HG02623 (cell line): ENCODE data around the gene TSPAN31.

Source experiments
- ATAC-seq: cut with Tn5 transposase; IDR thresholded peaks from one replicate; pipeline ENCODE4 v1.9.1; 2021; ENCODE audit warnings: moderate library complexity; ENCODE audit not compliant: unreplicated experiment

The TSPAN31 gene

DNA sequence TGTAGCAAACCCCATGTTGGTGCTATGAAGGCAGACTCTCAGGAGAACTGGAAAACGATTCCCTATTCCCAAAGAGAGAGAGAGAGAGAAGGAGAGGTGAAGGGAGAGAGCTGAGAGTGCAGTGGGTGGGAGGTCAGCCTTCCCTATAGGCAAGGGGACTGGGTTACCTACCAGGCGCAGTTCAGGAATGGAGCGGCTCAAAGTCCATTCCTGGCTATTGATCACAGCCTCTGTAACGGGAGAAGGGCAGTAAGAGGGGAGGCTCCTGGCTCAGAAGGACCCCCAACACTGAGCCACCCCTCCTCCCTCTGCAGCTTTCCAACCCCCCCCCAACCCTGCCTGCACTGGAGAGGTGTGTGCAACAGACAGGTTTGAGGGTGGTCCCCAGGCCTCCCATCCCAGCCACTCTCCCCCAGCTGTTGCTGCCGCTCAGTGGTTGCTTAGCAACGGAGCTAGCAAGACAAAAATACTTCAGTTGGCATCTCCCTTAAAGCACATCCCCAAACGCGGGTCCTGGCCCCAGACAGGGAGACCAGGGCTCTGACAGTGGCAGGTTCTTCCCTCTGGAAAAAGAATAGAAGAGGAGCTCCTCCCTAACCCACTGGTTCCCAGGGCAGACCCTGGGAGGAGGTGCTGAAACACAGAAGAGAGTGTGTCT is 9.5 kb upstream of the TSPAN31 start:
- ATAC-seq = no peak

DNA sequence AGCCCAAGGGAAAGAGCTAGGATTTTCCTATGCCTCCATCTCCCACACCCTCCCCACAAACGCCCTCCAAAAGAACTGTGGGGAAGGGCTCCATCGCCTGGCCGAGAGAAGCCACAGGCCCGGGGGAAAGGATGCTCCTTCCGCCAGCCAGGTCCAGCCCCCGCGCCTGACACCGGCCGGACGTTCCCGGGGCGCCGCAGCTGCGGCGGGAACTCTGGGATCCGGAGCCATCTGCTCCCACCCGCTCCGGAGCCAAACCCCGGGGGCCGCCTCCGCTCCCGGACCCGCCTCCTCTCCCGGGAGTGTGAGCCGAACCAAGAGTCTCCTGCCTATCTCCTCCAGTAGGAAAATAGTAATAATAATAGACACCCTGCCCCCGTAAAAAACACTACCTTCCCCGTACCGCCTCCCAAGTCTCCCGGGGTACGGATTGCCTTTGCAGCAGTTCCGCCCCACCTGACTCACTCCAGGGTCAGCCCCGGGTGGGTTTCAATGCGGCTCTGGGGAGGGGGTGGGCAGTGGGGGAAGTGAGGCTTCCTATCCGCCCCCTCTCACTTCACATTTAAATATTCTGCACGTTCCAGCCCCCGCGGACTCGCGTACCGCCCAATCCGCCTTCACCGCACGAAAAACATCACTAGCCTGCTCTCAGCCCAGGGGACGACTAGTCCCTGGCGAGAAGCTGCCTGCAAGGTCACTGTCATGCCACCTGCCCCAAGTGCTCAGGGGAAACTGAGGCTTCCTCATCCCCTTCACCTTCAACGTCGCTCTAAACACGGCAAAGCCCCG is 8.7 kb upstream of the TSPAN31 start:
- no peak for ATAC-seq

DNA sequence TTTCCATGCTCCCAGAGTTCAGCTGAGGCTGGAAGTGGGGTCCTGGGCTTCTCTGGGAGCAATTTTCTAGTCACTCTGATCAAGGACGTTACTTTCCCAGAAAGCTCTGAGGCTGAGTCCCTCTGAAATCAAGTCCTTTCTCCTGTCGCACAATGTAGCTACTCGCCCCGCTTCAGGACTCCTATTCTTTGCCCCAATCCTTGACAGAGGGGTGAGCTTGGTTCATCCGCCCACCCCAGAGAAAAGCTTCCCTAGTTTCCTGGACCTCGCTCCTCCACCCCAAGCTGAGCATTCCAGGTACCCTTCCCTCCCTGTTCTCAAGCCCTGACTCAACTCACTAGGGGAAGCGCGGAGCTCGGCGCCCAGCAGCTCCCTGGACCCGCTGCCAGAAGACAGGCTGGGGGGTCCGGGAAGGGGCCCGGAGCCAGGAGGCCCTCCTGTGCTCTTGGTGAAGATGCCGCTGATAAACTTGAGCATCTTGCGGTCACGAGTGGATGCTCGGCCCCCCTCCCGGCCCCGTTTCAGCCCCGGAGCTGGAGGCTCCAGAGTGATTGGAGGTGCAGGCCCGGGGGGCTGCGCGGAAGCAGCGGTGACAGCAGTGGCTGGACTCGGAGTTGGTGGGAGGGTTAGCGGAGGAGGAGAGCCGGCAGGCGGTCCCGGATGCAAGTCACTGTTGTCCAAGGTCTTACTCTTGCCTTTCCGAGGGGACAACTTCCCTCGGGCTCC is 7.9 kb upstream of the TSPAN31 start:
- no peak for ATAC-seq

DNA sequence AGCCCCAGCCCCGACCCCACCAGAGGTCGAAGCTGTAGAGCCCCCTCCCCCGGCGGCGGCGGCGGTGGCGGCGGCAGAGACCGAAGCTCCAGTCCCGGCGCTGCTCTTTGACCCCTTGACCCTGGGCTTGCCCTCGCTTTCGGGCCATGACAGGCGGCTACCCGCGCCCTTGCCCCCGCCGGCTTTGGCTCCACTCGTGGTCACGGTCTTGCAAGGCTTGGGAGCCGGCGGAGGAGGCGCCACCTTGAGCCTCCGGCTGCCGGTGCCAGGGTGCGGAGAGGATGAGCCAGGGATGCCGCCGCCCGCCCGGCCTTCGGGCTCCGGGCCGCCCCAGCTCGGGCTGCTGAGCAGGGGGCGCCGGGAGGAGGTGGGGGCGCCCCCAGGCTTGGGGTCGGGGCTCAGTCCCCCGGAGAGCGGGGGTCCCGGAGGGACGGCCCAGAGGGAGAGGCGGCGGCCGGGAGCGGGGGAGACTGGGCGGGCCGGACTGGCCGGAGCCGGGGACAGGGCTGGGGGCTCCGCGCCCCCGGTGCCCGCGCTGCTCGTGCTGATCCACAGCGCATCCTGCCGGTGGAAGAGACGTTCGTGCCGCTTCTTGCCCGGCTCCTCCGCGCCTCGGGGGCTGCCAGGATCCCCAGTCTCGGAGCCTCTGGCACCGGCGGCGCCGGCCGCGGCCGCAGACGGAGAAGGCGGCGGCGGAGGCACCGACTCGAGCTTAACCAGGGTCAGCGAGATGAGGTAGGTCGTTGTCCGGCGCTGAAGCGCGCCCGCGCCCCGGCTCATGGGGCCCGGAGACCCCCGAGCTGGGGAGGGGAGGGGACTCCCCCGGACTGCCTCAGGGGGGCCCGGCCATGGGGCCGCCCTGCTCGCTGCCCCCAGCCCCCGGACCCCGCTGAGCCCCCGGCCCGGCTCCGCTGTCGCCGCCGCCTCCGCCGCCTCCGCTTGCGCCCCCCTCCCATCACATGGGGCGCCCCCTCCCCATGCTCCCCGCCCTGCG is 7.1 kb upstream of the TSPAN31 start:
- no peak for ATAC-seq

DNA sequence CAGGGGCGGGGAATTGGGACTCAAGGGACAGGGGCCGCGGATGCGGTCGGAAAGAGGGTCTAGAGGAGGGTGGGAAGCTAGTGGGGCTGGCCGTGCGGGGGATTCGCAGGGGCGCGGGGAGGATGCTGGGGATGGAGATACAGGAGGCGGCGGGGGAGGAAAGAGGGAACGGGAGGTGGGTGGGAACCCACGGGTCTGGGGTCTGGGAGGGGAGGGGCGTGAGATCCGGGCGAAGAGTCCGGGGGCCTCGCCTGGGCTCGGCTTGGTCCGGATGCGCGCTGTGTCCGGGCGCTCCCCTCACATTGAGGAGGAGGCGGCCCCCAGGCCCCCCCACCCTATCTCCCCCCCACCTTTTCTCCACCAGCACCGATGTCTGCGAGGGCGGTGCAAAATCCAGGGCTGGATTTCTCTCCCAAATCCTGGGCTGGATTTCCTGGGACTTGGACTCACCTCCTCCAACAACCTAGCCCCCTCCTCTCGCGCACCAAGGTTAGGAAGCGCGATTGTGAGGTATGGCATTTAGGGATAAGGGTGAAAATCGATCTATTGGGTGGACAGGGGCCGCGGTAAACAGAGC is 6.1 kb upstream of the TSPAN31 start, which contains the start of gene AGAP2:
Gene AGAP2, minus strand, starts transcription at position 82 of the 577 bp plus-strand sequence. CDS start 496 bp downstream, outside the sequence.
- ATAC-seq = no peak

DNA sequence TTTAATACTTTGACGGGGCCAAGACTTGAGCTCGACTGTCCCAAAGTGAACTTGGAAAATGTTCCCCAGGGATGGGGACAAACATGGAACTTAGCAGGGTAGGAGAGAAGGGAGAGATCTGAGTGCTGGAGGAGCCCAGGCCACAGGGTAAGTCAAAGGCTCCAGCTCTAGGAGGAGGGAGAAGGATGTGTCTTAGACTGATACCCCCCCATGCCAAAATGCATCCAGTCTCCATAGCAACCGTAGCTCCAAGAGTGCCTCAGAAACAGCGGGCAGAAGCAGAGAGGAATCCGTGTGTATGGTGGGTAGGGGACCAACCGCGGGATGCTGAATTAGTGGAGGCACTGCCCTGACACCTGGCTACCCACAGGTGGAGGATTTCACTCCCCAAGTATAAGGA is 5.5 kb upstream of the TSPAN31 start:
- ATAC-seq = no peak

DNA sequence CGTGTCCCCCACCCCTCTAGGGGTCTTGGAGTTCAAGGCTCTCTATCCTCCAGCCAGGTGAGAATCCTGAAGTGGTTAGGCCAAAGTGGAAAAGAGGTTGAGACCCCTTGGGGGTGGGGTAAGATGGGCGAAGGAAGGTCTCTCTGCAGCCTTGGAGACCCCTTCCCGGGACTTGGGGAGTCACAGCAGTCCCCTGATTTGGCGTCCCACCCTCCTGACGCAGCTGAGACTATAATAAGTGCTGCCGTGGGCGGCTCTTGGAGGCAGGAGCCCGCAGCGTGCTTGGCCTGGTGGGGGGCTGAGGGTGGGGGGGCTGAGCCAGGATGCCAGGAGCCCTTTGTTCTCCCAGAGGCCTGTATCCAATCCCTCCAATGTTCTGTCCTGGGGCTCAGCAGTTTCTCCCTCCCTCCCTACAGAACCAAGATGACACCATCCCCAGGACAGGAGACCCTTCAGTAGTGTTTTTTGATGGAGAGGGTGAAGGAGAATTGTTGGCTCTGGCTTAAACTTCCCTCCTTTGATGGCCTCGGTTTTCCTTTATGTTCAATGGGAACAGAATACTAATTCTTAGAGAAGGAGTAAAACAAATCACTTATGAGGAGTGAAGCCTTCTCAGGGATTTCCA is 4.8 kb upstream of the TSPAN31 start:
- no peak for ATAC-seq

DNA sequence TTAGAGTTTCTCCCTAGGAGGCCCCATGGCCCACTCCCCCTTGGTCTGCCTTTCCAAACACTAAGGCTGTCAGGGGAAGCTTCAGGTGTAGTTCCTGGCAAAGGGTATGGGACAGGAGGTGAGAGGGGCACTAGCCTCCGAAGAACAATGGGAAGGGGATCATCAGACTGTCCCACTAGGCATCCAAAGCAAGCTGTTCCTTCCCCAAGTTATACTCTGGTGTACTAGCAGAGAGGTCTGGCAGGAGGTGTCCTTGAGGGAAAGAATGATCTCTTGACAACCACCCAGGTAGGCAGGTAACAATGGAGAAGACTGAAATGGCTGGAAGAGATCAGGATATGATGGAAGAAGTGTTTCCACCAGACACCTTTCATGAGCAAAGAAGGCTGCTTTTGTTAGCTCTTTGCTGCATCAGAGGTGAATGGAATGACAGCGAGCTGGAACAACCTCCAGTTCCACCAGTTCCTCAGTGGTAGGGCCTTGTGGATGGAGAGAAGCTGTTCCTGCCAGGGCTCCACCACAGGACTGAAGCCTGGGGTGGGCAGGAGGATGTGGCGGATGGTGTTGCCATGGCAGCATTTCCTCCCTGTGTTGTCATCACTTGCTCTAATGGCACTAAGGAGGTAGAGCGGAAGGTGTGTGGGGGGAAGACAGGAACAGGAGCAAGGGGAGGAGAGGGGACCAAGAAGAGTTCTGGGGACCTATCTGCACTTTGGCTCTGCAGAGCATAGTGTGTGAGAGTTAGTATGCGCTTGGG is 4.0 kb upstream of the TSPAN31 start:
- ATAC-seq = no peak

DNA sequence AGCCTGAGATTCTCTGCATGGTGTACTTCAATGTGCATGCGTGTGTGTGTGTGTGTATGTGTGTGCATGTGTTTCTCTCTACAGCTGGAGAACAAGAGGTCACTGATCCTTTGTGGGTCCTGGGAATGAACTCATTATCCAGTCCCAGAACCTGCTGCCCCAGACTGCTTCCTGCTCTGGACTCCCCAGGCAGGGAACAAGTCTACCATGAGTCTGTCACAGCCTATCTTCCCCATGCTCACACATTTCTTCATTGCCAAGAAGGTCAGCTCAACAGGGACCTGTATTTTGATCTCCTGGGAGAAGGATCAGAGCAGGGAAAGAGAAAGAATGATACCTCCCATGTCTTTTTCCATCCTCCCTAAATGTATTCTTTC is 3.4 kb upstream of the TSPAN31 start:
- no peak for ATAC-seq

DNA sequence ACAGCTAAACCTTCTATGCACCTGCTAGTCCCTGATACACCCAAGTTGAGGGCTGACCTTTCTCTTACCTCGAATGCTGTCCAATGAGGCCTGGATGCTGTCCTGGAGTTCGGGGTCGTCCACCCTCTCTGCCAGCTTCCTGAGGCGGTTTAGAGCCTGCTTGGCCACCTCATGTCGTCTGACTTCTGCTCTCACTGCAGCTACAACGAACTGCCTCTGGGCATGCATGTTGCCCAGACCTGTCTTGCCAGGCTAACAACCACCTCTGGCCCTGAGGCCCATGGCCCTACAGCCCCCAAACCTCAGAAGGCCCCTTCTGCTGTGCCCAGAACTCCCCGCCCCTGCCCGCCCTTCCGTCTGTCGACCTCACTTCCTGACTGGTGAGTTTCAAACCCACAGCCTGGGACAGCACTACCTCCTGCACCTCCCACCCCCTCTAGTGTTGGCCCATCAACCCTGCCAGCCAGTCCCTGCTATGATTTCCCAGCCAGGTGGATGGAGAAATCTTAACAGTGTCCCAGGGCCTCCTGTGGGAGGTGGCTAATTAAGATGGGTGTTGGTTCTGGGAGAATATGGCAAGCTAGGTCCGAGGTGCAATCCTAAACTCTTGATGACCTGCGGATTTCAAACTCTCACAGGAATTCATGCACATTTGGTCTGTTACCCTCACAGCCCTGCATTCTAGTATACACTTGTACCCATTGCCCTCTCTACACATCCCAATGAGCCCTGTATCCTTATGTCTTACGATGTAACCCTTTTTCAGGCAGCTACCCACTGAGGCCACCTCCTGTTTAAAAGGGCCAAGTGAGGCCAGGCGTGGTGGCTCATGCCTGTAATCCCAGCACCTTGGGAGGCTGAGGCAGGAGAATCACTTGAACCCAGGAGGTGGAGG is 2.7 kb upstream of the TSPAN31 start:
- peak; percentile 44 for ATAC-seq

DNA sequence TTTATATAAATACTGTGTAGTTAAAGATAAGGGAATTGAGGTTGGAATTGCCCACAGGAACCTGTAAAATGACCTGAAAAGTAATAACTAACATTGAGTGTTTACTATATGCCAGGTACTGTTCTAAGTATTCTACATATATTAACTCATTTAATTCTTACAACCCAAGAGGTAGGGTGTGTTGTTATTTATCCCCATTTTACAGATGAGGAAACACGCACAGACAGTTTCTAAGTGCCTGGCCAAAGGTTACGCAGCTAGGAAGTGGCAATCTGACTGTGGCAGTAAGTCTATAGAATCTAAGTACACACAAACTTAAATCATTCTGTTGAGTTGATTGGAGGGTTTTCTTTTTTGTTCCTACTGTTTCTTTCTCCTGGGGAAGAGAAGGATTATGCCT is 1.1 kb upstream of the TSPAN31 start:
- no peak for ATAC-seq

DNA sequence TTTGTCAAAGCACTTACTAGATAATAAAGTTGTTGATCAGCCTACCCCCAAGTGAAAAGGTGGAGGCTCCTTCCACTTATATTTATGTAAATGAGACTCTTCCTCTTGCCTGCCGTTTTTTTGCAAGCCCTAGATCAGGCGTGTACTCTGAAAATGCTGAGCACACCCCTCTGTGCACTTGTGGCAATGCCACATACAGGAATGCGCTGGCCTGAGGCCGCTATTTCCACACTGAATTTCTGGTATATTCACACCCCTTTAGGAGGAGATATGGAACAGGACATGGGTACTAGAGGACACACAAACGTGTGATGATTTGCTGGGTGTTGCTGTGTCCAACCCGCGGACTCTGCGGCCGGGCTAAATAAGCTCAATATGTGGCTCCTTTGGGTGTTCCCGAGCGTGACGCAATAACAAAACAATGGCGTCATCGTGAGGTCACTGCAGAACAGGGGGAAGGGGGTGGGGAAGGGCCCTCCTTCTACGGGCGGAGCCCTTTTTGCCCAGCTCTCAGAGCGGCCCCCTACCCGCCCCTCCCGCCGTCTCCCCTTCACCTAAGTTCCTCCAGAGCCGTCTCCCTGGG is 554 bp upstream of the TSPAN31 start:
- ATAC-seq = peak; percentile 30

DNA sequence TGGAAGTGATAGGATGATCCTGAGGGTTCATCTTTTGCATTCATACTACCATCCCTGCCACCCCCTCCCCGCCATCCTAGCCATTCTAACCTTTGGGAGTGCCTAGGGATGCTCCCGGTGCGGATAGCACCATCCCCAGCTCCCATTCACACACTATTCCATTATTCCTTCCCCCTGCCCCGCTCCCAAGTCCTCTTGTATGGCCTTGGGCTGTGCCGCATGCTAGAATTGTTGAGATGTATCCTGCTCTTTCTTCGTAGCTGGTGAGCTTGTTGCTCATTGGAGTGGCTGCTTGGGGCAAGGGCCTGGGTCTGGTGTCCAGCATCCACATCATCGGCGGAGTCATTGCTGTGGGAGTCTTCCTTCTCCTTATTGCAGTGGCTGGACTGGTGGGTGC is 644 bp downstream of the TSPAN31 start:
- ATAC-seq = no peak

DNA sequence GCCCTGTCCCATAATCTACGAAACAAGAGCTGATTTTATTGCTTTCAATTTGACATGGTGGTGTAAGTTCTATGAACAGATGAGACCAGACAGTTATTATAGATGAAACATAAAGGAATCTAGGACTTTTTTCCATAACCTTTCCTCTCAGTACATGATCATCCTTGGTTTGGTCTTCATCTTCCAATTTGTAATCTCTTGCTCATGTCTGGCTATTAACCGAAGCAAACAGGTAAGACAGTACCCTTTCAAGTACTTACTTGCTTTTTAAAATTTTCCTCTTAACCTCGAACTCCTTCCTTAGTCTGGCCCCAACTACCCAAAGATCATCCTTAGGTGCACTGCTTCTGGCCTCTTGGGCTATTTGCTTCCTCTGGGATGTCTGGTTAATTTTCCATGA is 1.2 kb downstream of the TSPAN31 start:
- ATAC-seq = no peak

DNA sequence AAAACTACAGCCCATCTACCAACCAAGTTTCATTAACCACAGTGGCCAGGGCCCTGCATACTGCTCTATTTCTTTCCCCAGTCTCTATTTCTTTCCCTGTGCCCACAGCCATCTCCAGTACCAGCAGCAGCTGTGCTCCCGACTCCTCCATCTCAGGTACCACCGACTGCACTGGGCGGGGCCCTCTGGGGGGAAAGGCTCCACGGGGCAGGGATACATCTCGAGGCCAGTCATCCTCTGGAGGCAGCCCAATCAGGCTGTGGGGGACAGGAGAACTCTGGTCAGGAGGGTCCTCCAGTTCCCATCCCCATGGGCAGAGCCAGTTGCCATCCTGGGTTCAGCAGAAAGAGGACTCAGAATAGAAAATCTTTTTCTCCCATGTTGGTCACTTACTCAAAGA is 4.2 kb downstream of the TSPAN31 start:
- no peak for ATAC-seq

DNA sequence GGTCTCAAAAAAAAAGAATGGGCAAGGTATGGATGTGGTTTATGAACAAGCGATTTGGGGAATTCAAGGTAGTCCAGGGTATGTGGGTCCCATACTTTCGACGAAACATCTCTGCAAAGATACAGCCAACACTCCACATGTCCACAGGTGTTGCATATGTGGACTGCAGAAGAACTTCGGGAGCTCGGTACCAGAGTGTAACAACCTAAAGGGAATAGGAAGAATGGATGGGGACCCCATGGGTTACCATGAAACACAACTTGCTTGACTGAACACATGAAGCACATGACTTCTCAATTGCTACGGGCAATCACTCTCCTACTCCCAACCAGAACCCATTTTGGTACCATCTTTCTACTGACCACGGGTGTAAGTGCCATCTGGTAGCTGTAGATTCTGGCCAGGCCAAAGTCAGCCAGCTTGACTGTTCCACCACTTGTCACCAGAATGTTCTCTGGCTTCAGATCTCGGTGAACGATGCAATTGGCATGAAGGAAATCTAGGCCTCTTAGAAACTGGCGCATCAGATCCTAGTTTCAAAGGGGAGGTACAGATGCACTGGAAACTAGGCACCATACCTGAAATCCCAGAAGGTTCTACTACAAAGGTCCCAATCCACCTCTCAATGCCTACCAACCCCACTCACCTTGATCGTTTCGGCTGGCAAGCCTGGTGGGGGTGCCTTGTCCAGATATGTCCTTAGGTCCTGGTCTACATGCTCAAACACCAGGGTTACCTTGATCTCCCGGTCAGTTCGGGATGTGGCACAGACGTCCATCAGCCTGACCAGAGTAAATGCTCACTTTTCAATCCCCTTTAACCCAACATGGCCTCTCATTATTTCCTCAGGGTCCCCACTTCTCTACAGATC is 6.0 kb downstream of the TSPAN31 start:
- ATAC-seq = no peak

DNA sequence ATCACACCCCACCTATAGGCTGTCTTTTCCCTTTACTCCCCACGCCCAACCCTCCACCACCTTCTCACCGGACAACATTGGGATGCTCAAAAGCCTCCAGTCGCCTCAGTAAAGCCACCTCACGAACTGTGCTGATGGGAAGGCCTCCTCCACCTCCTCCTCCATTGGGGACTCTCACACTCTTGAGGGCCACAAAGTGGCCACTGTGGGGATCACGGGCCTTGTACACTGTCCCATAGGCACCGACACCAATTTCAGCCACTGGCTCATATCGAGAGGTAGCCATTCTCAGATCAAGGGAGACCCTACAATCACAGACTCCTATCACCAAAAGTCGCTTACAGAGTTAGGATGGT is 6.6 kb downstream of the TSPAN31 start:
- no peak for ATAC-seq
